ENCODE data around the gene IL37. TPM values are rescaled to one million over a fixed set of nuclear protein-coding genes. Genes with fewer than 3 reads are reported as not detected.

Gene IL37
- total RNA-seq, 1 experiment from 2014 or later, result not detected

- no peak overlapping the region for H4K91ac ChIP-seq (ENCODE audit: insufficient read length, low read depth, low read length)
- Mint-ChIP-seq H3K4me1 (peaks cover 0 to 4% of the 10 kb centered on the region in 2 experiments; a peak in 2 of 4 replicates), H3K27me3 (ENCODE audit: low read depth) (peaks cover 6% of the 10 kb centered on the region), H3K9me3 (peaks cover 8 to 14% of the 10 kb centered on the region in 2 experiments; a peak in 3 of 5 replicates), H3K27ac (no peak overlapping the region), H3K36me3 (ENCODE audit: insufficient read depth in 1 of 3, low read depth in 3 of 3) (no peaks in the 10 kb centered on the region), H3K4me3 (no peak overlapping the region)
- H3K9ac ChIP-seq (ENCODE audit: extremely low read depth, insufficient read length, low read length), result no peak overlapping the region
- H4K20me1 ChIP-seq (ENCODE audit: control insufficient read depth, insufficient read depth, insufficient read length), result peaks cover 2% of the 10 kb centered on the region
- no peaks in the 10 kb centered on the region for H3K79me2 ChIP-seq (ENCODE audit: insufficient read depth, low read length)
- no peaks in the 10 kb centered on the region for H3K79me1 ChIP-seq (ENCODE audit: insufficient read depth, low read depth, low read length, poor library complexity, severe bottlenecking)
- no peaks in the 10 kb centered on the region for H3K27me3 ChIP-seq (ENCODE audit: insufficient read depth, low read length)
- H3K9me3 ChIP-seq (ENCODE audit: control insufficient read depth, low read depth, low read length), result no peaks in the 10 kb centered on the region
- no peak overlapping the region for H2BK5ac ChIP-seq (ENCODE audit: insufficient read length, low read length)
- H3K23ac ChIP-seq (ENCODE audit: insufficient read length, low read depth, low read length), result no peak overlapping the region
- DNase-seq, result no peak
- no peak overlapping the region for H4K8ac ChIP-seq (replicated peaks; ENCODE audit: insufficient read length, low read depth, low read length)
- no peak overlapping the region for H3K56ac ChIP-seq (ENCODE audit: insufficient read length, low read depth, low read length)
- H3K4me2 ChIP-seq (ENCODE audit: insufficient read depth, insufficient read length, low read length), result no peak overlapping the region
- H2AFZ ChIP-seq (ENCODE audit: low read length), result no peak overlapping the region
- TF ChIP-seq, protein P1, sequence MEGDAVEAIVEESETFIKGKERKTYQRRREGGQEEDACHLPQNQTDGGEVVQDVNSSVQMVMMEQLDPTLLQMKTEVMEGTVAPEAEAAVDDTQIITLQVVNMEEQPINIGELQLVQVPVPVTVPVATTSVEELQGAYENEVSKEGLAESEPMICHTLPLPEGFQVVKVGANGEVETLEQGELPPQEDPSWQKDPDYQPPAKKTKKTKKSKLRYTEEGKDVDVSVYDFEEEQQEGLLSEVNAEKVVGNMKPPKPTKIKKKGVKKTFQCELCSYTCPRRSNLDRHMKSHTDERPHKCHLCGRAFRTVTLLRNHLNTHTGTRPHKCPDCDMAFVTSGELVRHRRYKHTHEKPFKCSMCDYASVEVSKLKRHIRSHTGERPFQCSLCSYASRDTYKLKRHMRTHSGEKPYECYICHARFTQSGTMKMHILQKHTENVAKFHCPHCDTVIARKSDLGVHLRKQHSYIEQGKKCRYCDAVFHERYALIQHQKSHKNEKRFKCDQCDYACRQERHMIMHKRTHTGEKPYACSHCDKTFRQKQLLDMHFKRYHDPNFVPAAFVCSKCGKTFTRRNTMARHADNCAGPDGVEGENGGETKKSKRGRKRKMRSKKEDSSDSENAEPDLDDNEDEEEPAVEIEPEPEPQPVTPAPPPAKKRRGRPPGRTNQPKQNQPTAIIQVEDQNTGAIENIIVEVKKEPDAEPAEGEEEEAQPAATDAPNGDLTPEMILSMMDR (conservative IDR thresholded peaks at IDR 0.05), result no peak
- no peak overlapping the region for H4K5ac ChIP-seq (ENCODE audit: insufficient read length, low read depth, low read length)
- no CpG with 5 or more reads among the region's 1 CpG for WGBS (ENCODE audit: extremely low coverage, insufficient read length, low lambda C conversion rate)
- no peak overlapping the region for H2BK120ac ChIP-seq (ENCODE audit: low read depth, low read length, poor library complexity, severe bottlenecking)
- no peak overlapping the region for H2BK12ac ChIP-seq (ENCODE audit: insufficient read length, low read depth, low read length)
- H3K4me1 ChIP-seq (ENCODE audit: insufficient read depth, low read length), result no peaks in the 10 kb centered on the region
- no peak overlapping the region for H3K18ac ChIP-seq (ENCODE audit: insufficient read length, low read depth, low read length)
- no peaks in the 10 kb centered on the region for H3K23me2 ChIP-seq (ENCODE audit: insufficient read length, low read depth, low read length, poor library complexity, severe bottlenecking)
- H2AK5ac ChIP-seq (ENCODE audit: insufficient read length, low read length), result no peak overlapping the region
- H3K4ac ChIP-seq (ENCODE audit: low read depth, low read length), result no peak overlapping the region
- no peak overlapping the region for H3K14ac ChIP-seq (ENCODE audit: insufficient read depth, low read length)
- H2BK20ac ChIP-seq (ENCODE audit: low read depth, low read length, poor library complexity, severe bottlenecking), result no peak overlapping the region
- H3T11ph ChIP-seq (ENCODE audit: low read length), result no peak overlapping the region
- H2BK15ac ChIP-seq (ENCODE audit: low read depth, low read length), result no peak overlapping the region
- H3K27ac ChIP-seq (ENCODE audit: insufficient read length, low read depth, low read length), result no peak overlapping the region
These were observed 11.0 kb downstream of the IL37 start for GRCh38 chr2:112921982-112922381.

Measured in H9 (cell line).